WTC11 (cell line): ENCODE measurements around the gene CD80.

Experiments
- CREM ChIP-seq: sonication (generic); formaldehyde crosslinking; IDR thresholded peaks from 2 replicates; pipeline ENCODE4 v1.8.1; 2022; ENCODE audit warnings: mild to moderate bottlenecking, missing genetic modification reagents, moderate library complexity
- MAX ChIP-seq: sonication (generic); formaldehyde crosslinking; IDR thresholded peaks from 2 replicates; pipeline ENCODE4 v1.8.0; 2022; ENCODE audit warnings: mild to moderate bottlenecking, missing genetic modification reagents
- MYBL2 ChIP-seq: sonication (generic); formaldehyde crosslinking; IDR thresholded peaks from 2 replicates; pipeline ENCODE4 v1.8.1; 2023; ENCODE audit warnings: mild to moderate bottlenecking, moderate library complexity, missing genetic modification reagents
- USF1 ChIP-seq: sonication (generic); formaldehyde crosslinking; IDR thresholded peaks from 2 replicates; pipeline ENCODE4 v1.8.0; 2022; ENCODE audit warnings: mild to moderate bottlenecking, missing genetic modification reagents
- ZNF317 ChIP-seq: sonication (generic); formaldehyde crosslinking; IDR thresholded peaks from 2 replicates; pipeline ENCODE4 v1.8.1; 2023; ENCODE audit warnings: low read depth, mild to moderate bottlenecking, moderate library complexity, missing genetic modification reagents, borderline replicate concordance
- TF ChIP-seq, protein P1 (sequence below): fragments of 200-600 bp; IDR thresholded peaks from 2 replicates; pipeline ENCODE4 v1.8.0; 2022; ENCODE audit warnings: antibody characterized with exemption
- TF ChIP-seq, protein P2 (sequence below): sonication (generic); formaldehyde crosslinking; IDR thresholded peaks from 2 replicates; pipeline ENCODE4 v1.8.1; 2022; ENCODE audit warnings: mild to moderate bottlenecking, missing genetic modification reagents, moderate library complexity, borderline replicate concordance

GRCh38 chr3:119575507-119575906 is 16.1 kb upstream of the CD80 start:
- TF ChIP-seq MAX (CRISPR knock-in tag) = no peak
- TF ChIP-seq, protein P1, sequence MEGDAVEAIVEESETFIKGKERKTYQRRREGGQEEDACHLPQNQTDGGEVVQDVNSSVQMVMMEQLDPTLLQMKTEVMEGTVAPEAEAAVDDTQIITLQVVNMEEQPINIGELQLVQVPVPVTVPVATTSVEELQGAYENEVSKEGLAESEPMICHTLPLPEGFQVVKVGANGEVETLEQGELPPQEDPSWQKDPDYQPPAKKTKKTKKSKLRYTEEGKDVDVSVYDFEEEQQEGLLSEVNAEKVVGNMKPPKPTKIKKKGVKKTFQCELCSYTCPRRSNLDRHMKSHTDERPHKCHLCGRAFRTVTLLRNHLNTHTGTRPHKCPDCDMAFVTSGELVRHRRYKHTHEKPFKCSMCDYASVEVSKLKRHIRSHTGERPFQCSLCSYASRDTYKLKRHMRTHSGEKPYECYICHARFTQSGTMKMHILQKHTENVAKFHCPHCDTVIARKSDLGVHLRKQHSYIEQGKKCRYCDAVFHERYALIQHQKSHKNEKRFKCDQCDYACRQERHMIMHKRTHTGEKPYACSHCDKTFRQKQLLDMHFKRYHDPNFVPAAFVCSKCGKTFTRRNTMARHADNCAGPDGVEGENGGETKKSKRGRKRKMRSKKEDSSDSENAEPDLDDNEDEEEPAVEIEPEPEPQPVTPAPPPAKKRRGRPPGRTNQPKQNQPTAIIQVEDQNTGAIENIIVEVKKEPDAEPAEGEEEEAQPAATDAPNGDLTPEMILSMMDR = no peak
- TF ChIP-seq, protein P2, sequence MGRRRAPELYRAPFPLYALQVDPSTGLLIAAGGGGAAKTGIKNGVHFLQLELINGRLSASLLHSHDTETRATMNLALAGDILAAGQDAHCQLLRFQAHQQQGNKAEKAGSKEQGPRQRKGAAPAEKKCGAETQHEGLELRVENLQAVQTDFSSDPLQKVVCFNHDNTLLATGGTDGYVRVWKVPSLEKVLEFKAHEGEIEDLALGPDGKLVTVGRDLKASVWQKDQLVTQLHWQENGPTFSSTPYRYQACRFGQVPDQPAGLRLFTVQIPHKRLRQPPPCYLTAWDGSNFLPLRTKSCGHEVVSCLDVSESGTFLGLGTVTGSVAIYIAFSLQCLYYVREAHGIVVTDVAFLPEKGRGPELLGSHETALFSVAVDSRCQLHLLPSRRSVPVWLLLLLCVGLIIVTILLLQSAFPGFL (CRISPR knock-in tag) = no peak
- TF ChIP-seq MYBL2 (CRISPR knock-in tag) = no peak
- TF ChIP-seq ZNF317 (CRISPR knock-in tag) = no peak
- no peak for TF ChIP-seq USF1 (CRISPR knock-in tag)
- no peak for TF ChIP-seq CREM
